Measurements from ENCODE around the gene S100A11.

S100A11 gene

GRCh38 chr1:152067929-152068328 is 31.1 kb upstream of the S100A11 start:
- TF ChIP-seq, protein P1, sequence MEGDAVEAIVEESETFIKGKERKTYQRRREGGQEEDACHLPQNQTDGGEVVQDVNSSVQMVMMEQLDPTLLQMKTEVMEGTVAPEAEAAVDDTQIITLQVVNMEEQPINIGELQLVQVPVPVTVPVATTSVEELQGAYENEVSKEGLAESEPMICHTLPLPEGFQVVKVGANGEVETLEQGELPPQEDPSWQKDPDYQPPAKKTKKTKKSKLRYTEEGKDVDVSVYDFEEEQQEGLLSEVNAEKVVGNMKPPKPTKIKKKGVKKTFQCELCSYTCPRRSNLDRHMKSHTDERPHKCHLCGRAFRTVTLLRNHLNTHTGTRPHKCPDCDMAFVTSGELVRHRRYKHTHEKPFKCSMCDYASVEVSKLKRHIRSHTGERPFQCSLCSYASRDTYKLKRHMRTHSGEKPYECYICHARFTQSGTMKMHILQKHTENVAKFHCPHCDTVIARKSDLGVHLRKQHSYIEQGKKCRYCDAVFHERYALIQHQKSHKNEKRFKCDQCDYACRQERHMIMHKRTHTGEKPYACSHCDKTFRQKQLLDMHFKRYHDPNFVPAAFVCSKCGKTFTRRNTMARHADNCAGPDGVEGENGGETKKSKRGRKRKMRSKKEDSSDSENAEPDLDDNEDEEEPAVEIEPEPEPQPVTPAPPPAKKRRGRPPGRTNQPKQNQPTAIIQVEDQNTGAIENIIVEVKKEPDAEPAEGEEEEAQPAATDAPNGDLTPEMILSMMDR (IDR thresholded peaks at IDR 0.05; ENCODE audit: control insufficient read depth, extremely low read depth, insufficient read depth) = no peak
- no peak for DNase-seq (ENCODE audit: low read depth)
- no peak overlapping the region for H3K4me3 ChIP-seq (ENCODE audit: low read depth, low read length)

GRCh38 chr1:152067150-152067549 is 30.3 kb upstream of the S100A11 start:
- no peak for DNase-seq (ENCODE audit: low read depth)
- TF ChIP-seq, protein P1 (IDR thresholded peaks at IDR 0.05; ENCODE audit: control insufficient read depth, extremely low read depth, insufficient read depth) = no peak
- no peak overlapping the region for H3K4me3 ChIP-seq (ENCODE audit: low read depth, low read length)

DNA sequence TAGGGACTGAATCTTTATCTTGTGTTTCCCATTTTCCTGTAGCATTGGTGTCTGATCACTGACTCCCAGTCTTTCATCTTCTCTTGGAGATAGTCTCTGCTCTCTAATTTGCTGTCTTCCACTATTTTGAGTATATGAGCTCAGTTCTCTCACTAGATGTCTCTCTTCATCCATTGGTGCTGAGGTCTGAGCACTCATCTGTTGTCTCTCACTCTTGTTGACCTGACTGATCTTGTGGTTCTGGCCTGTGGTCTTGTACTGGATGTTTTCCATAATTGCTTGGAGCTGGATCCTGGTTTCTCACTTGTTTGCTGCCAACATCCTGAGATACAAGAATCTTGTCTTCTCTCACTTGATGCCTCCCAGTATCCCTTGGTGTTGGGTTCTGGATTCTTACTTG is 25.1 kb upstream of the S100A11 start:
- H3K4me3 ChIP-seq (ENCODE audit: low read depth, low read length) = no peak overlapping the region
- DNase-seq (ENCODE audit: low read depth) = no peak
- TF ChIP-seq, protein P1 (IDR thresholded peaks at IDR 0.05; ENCODE audit: control insufficient read depth, extremely low read depth, insufficient read depth) = no peak

DNA sequence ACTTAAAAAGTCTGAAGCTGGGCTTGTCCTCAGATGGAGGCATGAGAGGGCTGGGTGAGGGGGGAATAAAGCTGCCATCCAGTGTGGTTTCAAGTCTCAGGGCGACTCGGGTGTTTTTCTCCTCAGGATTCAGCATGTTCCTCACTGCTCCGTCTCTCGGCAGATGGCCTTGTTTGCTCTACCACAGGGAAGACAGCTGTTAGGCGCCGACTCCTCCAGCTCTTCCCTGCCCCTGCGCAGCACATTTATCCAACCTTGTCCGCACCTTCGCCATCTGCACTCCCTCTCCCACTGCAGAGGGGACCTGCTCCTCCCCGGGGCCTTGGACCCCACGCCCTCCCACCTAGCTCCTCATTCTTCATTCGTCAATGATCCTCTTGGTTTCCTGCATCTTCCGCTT is 16.6 kb upstream of the S100A11 start:
- no peak for DNase-seq (ENCODE audit: low read depth)
- no peak overlapping the region for H3K4me3 ChIP-seq (ENCODE audit: low read depth, low read length)
- TF ChIP-seq, protein P1 (IDR thresholded peaks at IDR 0.05; ENCODE audit: control insufficient read depth, extremely low read depth, insufficient read depth) = no peak

DNA sequence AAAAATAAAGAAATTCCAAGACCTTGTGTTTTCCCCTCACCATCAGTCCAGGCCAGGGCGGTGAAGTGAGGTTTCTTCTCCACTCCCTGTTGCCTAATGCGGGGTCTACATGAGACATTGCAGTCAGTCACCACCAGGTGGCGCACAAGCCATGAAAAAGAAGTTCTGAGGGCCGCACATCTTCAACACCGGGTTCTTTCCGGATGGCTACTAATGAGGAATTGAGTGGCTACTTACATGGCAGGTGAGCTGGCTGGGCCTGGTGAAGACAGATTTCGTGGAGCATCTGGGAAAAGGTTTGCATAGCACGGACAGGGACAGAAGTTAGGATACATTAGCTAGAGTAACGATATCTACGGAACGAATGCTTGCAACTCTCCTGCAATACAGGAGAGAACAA is 15.8 kb upstream of the S100A11 start:
- no peak for DNase-seq (ENCODE audit: low read depth)
- TF ChIP-seq, protein P1 (IDR thresholded peaks at IDR 0.05; ENCODE audit: control insufficient read depth, extremely low read depth, insufficient read depth) = peak; percentile 92
- H3K4me3 ChIP-seq (ENCODE audit: low read depth, low read length) = no peak overlapping the region

DNA sequence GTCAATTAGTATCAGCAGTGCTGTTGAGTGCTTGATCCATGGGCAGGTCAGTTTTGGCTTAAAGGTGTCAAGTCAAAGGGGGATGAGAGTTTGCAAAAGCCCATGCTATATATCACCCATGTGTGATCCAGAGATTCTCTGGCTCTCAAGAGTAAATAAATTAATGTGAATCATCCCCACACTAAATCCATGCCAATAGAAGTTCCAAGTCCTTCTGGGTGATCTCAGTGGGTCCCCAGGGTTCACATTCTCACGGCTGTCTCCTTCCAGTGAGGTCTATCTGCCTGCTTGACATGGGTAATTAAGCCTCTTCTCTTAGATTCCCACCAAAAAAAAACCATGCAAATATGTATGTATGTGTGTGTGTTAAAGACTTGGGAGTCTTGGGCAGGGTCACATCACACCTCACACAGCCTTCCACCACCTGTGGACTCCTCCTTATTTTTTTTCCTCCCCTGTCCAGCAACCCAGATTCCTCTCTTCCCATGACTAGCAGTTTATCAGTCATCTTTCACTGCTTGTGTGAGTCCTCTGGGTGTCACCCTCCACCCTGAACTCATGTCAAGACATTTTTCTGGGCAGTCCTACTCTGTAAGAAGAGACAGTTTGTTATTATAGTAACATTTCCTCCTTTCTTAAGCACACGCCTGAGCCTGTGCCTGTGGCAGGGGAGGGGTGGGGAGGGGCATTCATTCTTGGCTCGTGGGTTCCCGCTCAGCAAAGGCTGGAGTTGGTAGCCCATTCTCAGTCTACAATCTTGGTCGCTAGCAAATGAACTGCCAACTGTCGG is 14.3 kb upstream of the S100A11 start:
- TF ChIP-seq, protein P1 (IDR thresholded peaks at IDR 0.05; ENCODE audit: control insufficient read depth, extremely low read depth, insufficient read depth) = no peak
- DNase-seq (ENCODE audit: low read depth) = no peak
- no peak overlapping the region for H3K4me3 ChIP-seq (ENCODE audit: low read depth, low read length)
